Peyer's patch (tissue), 4 donors: ENCODE data around the gene TNFAIP8L1. TPM values are rescaled to one million over a fixed set of nuclear protein-coding genes. Genes with fewer than 3 reads are reported as not detected.

ENCODE experiments used
- DNase-seq, 3 donors: peaks; one replicate each; pipeline ENCODE4 v3.0.0-alpha.2; 2017 to 2019
- H3K27ac ChIP-seq, 4 donors: fragments of 200-600 bp; sonication (generic); one replicate each; pipeline ENCODE4 v1.5.1; 2016 to 2019
- H3K27me3 ChIP-seq, 2 donors: fragments of 200-600 bp; sonication (generic); one replicate each; pipeline ENCODE4 v1.5.1; 2019
- H3K36me3 ChIP-seq, 3 donors: fragments of 200-600 bp; sonication (generic); one replicate each; pipeline ENCODE4 v1.5.1; 2016 to 2019
- H3K4me1 ChIP-seq, 4 donors: fragments of 200-600 bp; sonication (generic); one replicate each; pipeline ENCODE4 v1.5.1; 2016 to 2019
- H3K4me3 ChIP-seq, 4 donors: fragments of 200-600 bp; sonication (generic); 1 replicate in 3 of 4; 2 replicates in 1 of 4; pipeline ENCODE4 v1.5.1; 2016 to 2019; ENCODE audit warnings: mild to moderate bottlenecking in 1 of 4
- H3K9me3 ChIP-seq, 4 donors: fragments of 200-600 bp; sonication (generic); one replicate each; pipeline ENCODE4 v1.5.1; 2016 to 2019; ENCODE audit warnings: mild to moderate bottlenecking in 1 of 4
- CTCF ChIP-seq, 6 experiments: fragments of 450-650 bp in 4 of 6; fragments of 200-600 bp in 2 of 6; sonication (generic) in 1 of 6; IDR thresholded peaks; one replicate each; pipeline ENCODE4 v1.5.1; 2017 to 2019; ENCODE audit warnings: antibody characterized with exemption in 6 of 6, mild to moderate bottlenecking in 3 of 6, moderate library complexity in 1 of 6
- POLR2A ChIP-seq, 2 donors: fragments of 450-650 bp; IDR thresholded peaks; one replicate each; pipeline ENCODE4 v1.5.1; 2017; ENCODE audit warnings: antibody characterized with exemption in 2 of 2, mild to moderate bottlenecking in 2 of 2, moderate library complexity in 2 of 2
- total RNA-seq, 4 donors: library from RNA; depleted of rRNA; stranded (reverse); fragments of >200 nt; gene quantifications; one replicate each; pipeline ENCODE4 v1.1.0, GENCODE V29; 2016

TNFAIP8L1 gene
- total RNA-seq, 4 donors from 2014 or later: 7.0 to 16.5 (median 11.0) TPM

- Histone ChIP-seq H3K4me3 (no peak overlapping the region), H3K9me3 (no peaks in the 10 kb centered on the region), H3K4me1 (no peaks in the 10 kb centered on the region), H3K36me3 (peaks cover 0 to 91% (median 5%) of the 10 kb centered on the region in 3 donors), H3K27me3 (no peaks in the 10 kb centered on the region), H3K27ac (no peak overlapping the region)
- no peak for DNase-seq
- no peak for TF ChIP-seq CTCF (IDR thresholded peaks at IDR 0.05)
- TF ChIP-seq POLR2A (IDR thresholded peaks at IDR 0.05): no peak
Observed at GRCh38 chr19:4701557-4701956, 62.2 kb downstream of the TNFAIP8L1 start.

GRCh38 chr19:4702764-4703163, 63.4 kb downstream of the TNFAIP8L1 start:
- TF ChIP-seq POLR2A (IDR thresholded peaks at IDR 0.05): no peak
- TF ChIP-seq CTCF (IDR thresholded peaks at IDR 0.05): no peak
- H3K36me3 ChIP-seq: peaks cover 0 to 85% (median 5%) of the 10 kb centered on the region in 3 donors

GRCh38 chr19:4703671-4704316, 64.5 kb downstream of the TNFAIP8L1 start:
- Histone ChIP-seq H3K27me3 (no peaks in the 10 kb centered on the region), H3K4me1 (no peaks in the 10 kb centered on the region), H3K27ac (no peak overlapping the region), H3K9me3 (no peaks in the 10 kb centered on the region), H3K4me3 (no peak overlapping the region), H3K36me3 (peaks cover 0 to 75% (median 5%) of the 10 kb centered on the region in 3 donors)
- no peak for TF ChIP-seq CTCF (IDR thresholded peaks at IDR 0.05)
- TF ChIP-seq POLR2A (IDR thresholded peaks at IDR 0.05): no peak
- no peak for DNase-seq

More at GRCh38 chr19:4702764-4703163, 63.4 kb downstream of the TNFAIP8L1 start:
- no peak overlapping the region for H3K4me3 ChIP-seq
- no peaks in the 10 kb centered on the region for H3K27me3 ChIP-seq
- no peaks in the 10 kb centered on the region for H3K9me3 ChIP-seq
- no peak overlapping the region for H3K27ac ChIP-seq
- DNase-seq: no peak
- no peaks in the 10 kb centered on the region for H3K4me1 ChIP-seq

- Histone ChIP-seq H3K9me3 (no peaks in the 10 kb centered on the region), H3K27me3 (no peaks in the 10 kb centered on the region), H3K4me1 (no peaks in the 10 kb centered on the region), H3K36me3 (peaks cover 0 to 72% (median 5%) of the 10 kb centered on the region in 3 donors), H3K27ac (peak overlapping the region in 1 of 4 donors; percentile 34), H3K4me3 (no peak overlapping the region)
- TF ChIP-seq POLR2A (IDR thresholded peaks at IDR 0.05) (no peak), CTCF (IDR thresholded peaks at IDR 0.05) (no peak)
- DNase-seq: no peak
Observed at GRCh38 chr19:4704317-4704673, 65.0 kb downstream of the TNFAIP8L1 start.

Other genes starting within 250 kb of the TNFAIP8L1 start
- 100 to 1,000 TPM in 1 of 4 donors, 10 to 100 TPM in 3; 69.3 to 102 (median 73.9) TPM for gene SH3GL1, start 239.0 kb upstream of the TNFAIP8L1 start, total RNA-seq
- gene CHAF1A, start 236.9 kb upstream of the TNFAIP8L1 start, total RNA-seq: 10 to 100 TPM in 3 of 4 donors, 1 to 10 TPM in 1; 7.5 to 66.8 (median 14.4) TPM
- gene UBXN6, start 181.7 kb upstream of the TNFAIP8L1 start, total RNA-seq: 100 to 1,000 TPM in 3 of 4 donors, 10 to 100 TPM in 1; 94.9 to 178 (median 163) TPM
- 10 to 100 TPM; 20.5 to 73.4 (median 28.6) TPM for gene HDGFL2, start 167.2 kb upstream of the TNFAIP8L1 start, total RNA-seq
- 1 to 10 TPM in 3 of 4 donors, under 1 TPM in 1; 0.83 to 5.1 (median 2.3) TPM for gene PLIN4, start 121.0 kb upstream of the TNFAIP8L1 start, total RNA-seq
- 1 to 10 TPM in 2 of 4 donors, not detected in 2; 2.1 to 3.2 TPM for gene PLIN5, start 104.3 kb upstream of the TNFAIP8L1 start, total RNA-seq
- 1 to 10 TPM; 1.7 to 3.5 (median 3.0) TPM for gene LRG1, start 99.5 kb upstream of the TNFAIP8L1 start, total RNA-seq
- 1 to 10 TPM; 1.2 to 9.9 (median 3.2) TPM for gene SEMA6B, start 79.8 kb upstream of the TNFAIP8L1 start, total RNA-seq
- gene MYDGF, start 30.8 kb downstream of the TNFAIP8L1 start, total RNA-seq: 10 to 100 TPM in 3 of 4 donors, 1 to 10 TPM in 1; 9.9 to 45.9 (median 40.3) TPM
- gene DPP9, start 84.3 kb downstream of the TNFAIP8L1 start, total RNA-seq: 100 to 1,000 TPM; 102 to 279 (median 168) TPM
- 10 to 100 TPM; 12.8 to 14.9 (median 14.0) TPM for gene FEM1A, start 152.2 kb downstream of the TNFAIP8L1 start, total RNA-seq
- 10 to 100 TPM; 14.0 to 45.8 (median 28.8) TPM for gene TICAM1, start 192.2 kb downstream of the TNFAIP8L1 start, total RNA-seq
- 100 to 1,000 TPM in 3 of 4 donors, 10 to 100 TPM in 1; 22.3 to 150 (median 108) TPM for gene PLIN3, start 228.2 kb downstream of the TNFAIP8L1 start, total RNA-seq